Measurements from ENCODE around the gene DLG2.

The DLG2 gene

GRCh38 chr11:83676056-83676601 lies 1951.0 kb downstream of the DLG2 start:
- no peaks in the 10 kb centered on the region for H3K9me3 ChIP-seq (ENCODE audit: severe bottlenecking)
- TF ChIP-seq, protein P1, sequence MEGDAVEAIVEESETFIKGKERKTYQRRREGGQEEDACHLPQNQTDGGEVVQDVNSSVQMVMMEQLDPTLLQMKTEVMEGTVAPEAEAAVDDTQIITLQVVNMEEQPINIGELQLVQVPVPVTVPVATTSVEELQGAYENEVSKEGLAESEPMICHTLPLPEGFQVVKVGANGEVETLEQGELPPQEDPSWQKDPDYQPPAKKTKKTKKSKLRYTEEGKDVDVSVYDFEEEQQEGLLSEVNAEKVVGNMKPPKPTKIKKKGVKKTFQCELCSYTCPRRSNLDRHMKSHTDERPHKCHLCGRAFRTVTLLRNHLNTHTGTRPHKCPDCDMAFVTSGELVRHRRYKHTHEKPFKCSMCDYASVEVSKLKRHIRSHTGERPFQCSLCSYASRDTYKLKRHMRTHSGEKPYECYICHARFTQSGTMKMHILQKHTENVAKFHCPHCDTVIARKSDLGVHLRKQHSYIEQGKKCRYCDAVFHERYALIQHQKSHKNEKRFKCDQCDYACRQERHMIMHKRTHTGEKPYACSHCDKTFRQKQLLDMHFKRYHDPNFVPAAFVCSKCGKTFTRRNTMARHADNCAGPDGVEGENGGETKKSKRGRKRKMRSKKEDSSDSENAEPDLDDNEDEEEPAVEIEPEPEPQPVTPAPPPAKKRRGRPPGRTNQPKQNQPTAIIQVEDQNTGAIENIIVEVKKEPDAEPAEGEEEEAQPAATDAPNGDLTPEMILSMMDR (IDR thresholded peaks at IDR 0.05; ENCODE audit: low read depth, low read length), result no peak
- no peaks in the 10 kb centered on the region for H3K36me3 ChIP-seq
- H3K27me3 ChIP-seq (ENCODE audit: insufficient read depth, low read depth, severe bottlenecking), result no peaks in the 10 kb centered on the region
- no peak for DNase-seq
- H3K27ac ChIP-seq, result no peak overlapping the region
- no peak overlapping the region for H3K4me3 ChIP-seq (ENCODE audit: low read depth, low read length)

GRCh38 chr11:83674102-83674896 lies 1952.8 kb downstream of the DLG2 start:
- Histone ChIP-seq H3K4me3 (ENCODE audit: low read depth, low read length) (no peak overlapping the region), H3K36me3 (no peaks in the 10 kb centered on the region), H3K27ac (no peak overlapping the region), H3K9me3 (ENCODE audit: severe bottlenecking) (no peaks in the 10 kb centered on the region), H3K27me3 (ENCODE audit: insufficient read depth, low read depth, severe bottlenecking) (no peaks in the 10 kb centered on the region)
- DNase-seq, result no peak
- TF ChIP-seq, protein P1 (IDR thresholded peaks at IDR 0.05; ENCODE audit: low read depth, low read length), result no peak

GRCh38 chr11:83671289-83671688 lies 1955.9 kb downstream of the DLG2 start:
- Histone ChIP-seq H3K27ac (no peak overlapping the region), H3K9me3 (ENCODE audit: severe bottlenecking) (no peaks in the 10 kb centered on the region), H3K36me3 (no peaks in the 10 kb centered on the region), H3K4me3 (ENCODE audit: low read depth, low read length) (no peak overlapping the region), H3K27me3 (ENCODE audit: insufficient read depth, low read depth, severe bottlenecking) (no peaks in the 10 kb centered on the region)
- DNase-seq, result no peak
- TF ChIP-seq, protein P1 (IDR thresholded peaks at IDR 0.05; ENCODE audit: low read depth, low read length), result no peak

GRCh38 chr11:83666149-83666548 lies 1961.0 kb downstream of the DLG2 start:
- H3K27ac ChIP-seq, result no peak overlapping the region
- no peaks in the 10 kb centered on the region for H3K9me3 ChIP-seq (ENCODE audit: severe bottlenecking)
- no peaks in the 10 kb centered on the region for H3K36me3 ChIP-seq
- TF ChIP-seq, protein P1 (IDR thresholded peaks at IDR 0.05; ENCODE audit: low read depth, low read length), result no peak
- H3K27me3 ChIP-seq (ENCODE audit: insufficient read depth, low read depth, severe bottlenecking), result no peaks in the 10 kb centered on the region
- H3K4me3 ChIP-seq (ENCODE audit: low read depth, low read length), result no peak overlapping the region
- peak; percentile 16 for DNase-seq

GRCh38 chr11:83663988-83664387 lies 1963.2 kb downstream of the DLG2 start:
- H3K27ac ChIP-seq, result no peak overlapping the region
- TF ChIP-seq, protein P1 (IDR thresholded peaks at IDR 0.05; ENCODE audit: low read depth, low read length), result no peak
- H3K4me3 ChIP-seq (ENCODE audit: low read depth, low read length), result no peak overlapping the region
- no peaks in the 10 kb centered on the region for H3K27me3 ChIP-seq (ENCODE audit: insufficient read depth, low read depth, severe bottlenecking)
- no peak for DNase-seq
- H3K36me3 ChIP-seq, result no peaks in the 10 kb centered on the region
- H3K9me3 ChIP-seq (ENCODE audit: severe bottlenecking), result no peaks in the 10 kb centered on the region

Data from WERI-Rb-1 (cell line).